GM19438 (cell line): ENCODE data around the gene CADPS2.

ENCODE experiments used
- ATAC-seq: cut with Tn5 transposase; IDR thresholded peaks from one replicate; pipeline ENCODE4 v1.9.1; 2021; ENCODE audit warnings: low read depth; ENCODE audit not compliant: unreplicated experiment

The CADPS2 gene

GRCh38 chr7:122550545-122550944 lies 335.7 kb downstream of the CADPS2 start:
- no peak for ATAC-seq

GRCh38 chr7:122549578-122549977 lies 336.7 kb downstream of the CADPS2 start:
- no peak for ATAC-seq

- ATAC-seq, result no peak
Measured at GRCh38 chr7:122546496-122546895, 339.8 kb downstream of the CADPS2 start.

GRCh38 chr7:122544463-122544862 lies 341.8 kb downstream of the CADPS2 start:
- peak; percentile 91 for ATAC-seq

- no peak for ATAC-seq
Measured at GRCh38 chr7:122543891-122544290, 342.4 kb downstream of the CADPS2 start.

GRCh38 chr7:122543166-122543565 lies 343.1 kb downstream of the CADPS2 start:
- no peak for ATAC-seq

GRCh38 chr7:122535086-122535485 lies 351.2 kb downstream of the CADPS2 start:
- no peak for ATAC-seq

- no peak for ATAC-seq
Measured at GRCh38 chr7:122532406-122533269, 353.6 kb downstream of the CADPS2 start.

- ATAC-seq, result no peak
Measured at GRCh38 chr7:122528879-122529481, 357.3 kb downstream of the CADPS2 start.

- ATAC-seq, result no peak
Measured at GRCh38 chr7:122525355-122525754, 360.9 kb downstream of the CADPS2 start.

GRCh38 chr7:122521767-122522166 lies 364.5 kb downstream of the CADPS2 start:
- ATAC-seq, result no peak

- ATAC-seq, result no peak
Measured at GRCh38 chr7:122520971-122521555, 365.2 kb downstream of the CADPS2 start.

GRCh38 chr7:122518488-122518887 lies 367.8 kb downstream of the CADPS2 start:
- no peak for ATAC-seq

- ATAC-seq, result no peak
Measured at GRCh38 chr7:122517576-122517975, 368.7 kb downstream of the CADPS2 start.

- ATAC-seq, result no peak
Measured at GRCh38 chr7:122515404-122515803, 370.9 kb downstream of the CADPS2 start.

GRCh38 chr7:122511268-122511667 lies 375.0 kb downstream of the CADPS2 start:
- ATAC-seq, result no peak

GRCh38 chr7:122507591-122507990 lies 378.7 kb downstream of the CADPS2 start:
- ATAC-seq, result no peak

GRCh38 chr7:122492007-122492406 lies 394.3 kb downstream of the CADPS2 start:
- ATAC-seq, result no peak

- no peak for ATAC-seq
Measured at GRCh38 chr7:122488241-122488640, 398.0 kb downstream of the CADPS2 start.

- ATAC-seq, result no peak
Measured at GRCh38 chr7:122487131-122487530, 399.1 kb downstream of the CADPS2 start.

- no peak for ATAC-seq
Measured at GRCh38 chr7:122485856-122486255, 400.4 kb downstream of the CADPS2 start.

GRCh38 chr7:122482212-122482611 lies 404.0 kb downstream of the CADPS2 start:
- no peak for ATAC-seq
